ENCODE data around the gene PPP1R13L.

DNA sequence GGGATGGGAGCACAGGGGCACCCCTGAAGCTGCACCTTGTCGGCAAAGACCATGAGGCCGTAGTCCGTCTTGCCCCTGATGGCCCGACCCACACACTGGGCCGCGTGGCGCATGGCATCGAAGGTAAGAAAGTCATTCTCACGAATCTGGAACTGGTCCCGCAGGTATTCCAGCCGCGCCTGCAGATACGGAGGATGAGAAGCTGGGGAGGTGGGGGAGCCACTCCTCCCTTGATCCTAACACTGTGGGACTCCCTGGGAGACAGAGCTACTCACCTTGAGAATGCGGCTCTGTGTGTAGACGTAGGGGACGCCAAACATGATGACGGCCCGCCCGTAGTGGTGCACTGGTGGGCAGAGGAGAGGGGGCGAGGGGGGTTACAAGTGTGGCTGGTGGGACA is 52.4 kb downstream of the PPP1R13L start:
- TF ChIP-seq, protein P1, sequence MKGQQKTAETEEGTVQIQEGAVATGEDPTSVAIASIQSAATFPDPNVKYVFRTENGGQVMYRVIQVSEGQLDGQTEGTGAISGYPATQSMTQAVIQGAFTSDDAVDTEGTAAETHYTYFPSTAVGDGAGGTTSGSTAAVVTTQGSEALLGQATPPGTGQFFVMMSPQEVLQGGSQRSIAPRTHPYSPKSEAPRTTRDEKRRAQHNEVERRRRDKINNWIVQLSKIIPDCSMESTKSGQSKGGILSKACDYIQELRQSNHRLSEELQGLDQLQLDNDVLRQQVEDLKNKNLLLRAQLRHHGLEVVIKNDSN (CRISPR knock-in tag; IDR thresholded peaks at IDR 0.05), result no peak
- TF ChIP-seq, protein P2, sequence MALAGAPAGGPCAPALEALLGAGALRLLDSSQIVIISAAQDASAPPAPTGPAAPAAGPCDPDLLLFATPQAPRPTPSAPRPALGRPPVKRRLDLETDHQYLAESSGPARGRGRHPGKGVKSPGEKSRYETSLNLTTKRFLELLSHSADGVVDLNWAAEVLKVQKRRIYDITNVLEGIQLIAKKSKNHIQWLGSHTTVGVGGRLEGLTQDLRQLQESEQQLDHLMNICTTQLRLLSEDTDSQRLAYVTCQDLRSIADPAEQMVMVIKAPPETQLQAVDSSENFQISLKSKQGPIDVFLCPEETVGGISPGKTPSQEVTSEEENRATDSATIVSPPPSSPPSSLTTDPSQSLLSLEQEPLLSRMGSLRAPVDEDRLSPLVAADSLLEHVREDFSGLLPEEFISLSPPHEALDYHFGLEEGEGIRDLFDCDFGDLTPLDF (CRISPR knock-in tag; IDR thresholded peaks at IDR 0.05), result no peak
- TF ChIP-seq, protein P3, sequence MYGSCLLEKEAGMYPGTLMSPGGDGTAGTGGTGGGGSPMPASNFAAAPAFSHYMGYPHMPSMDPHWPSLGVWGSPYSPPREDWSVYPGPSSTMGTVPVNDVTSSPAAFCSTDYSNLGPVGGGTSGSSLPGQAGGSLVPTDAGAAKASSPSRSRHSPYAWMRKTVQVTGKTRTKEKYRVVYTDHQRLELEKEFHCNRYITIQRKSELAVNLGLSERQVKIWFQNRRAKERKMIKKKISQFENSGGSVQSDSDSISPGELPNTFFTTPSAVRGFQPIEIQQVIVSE (CRISPR knock-in tag; IDR thresholded peaks at IDR 0.05; ENCODE audit: borderline replicate concordance), result no peak
- no peak for TF ChIP-seq FOXK1 (CRISPR knock-in tag; IDR thresholded peaks at IDR 0.05)
- TF ChIP-seq NR2C2 (CRISPR knock-in tag; IDR thresholded peaks at IDR 0.05), result no peak
- TF ChIP-seq, protein P4, sequence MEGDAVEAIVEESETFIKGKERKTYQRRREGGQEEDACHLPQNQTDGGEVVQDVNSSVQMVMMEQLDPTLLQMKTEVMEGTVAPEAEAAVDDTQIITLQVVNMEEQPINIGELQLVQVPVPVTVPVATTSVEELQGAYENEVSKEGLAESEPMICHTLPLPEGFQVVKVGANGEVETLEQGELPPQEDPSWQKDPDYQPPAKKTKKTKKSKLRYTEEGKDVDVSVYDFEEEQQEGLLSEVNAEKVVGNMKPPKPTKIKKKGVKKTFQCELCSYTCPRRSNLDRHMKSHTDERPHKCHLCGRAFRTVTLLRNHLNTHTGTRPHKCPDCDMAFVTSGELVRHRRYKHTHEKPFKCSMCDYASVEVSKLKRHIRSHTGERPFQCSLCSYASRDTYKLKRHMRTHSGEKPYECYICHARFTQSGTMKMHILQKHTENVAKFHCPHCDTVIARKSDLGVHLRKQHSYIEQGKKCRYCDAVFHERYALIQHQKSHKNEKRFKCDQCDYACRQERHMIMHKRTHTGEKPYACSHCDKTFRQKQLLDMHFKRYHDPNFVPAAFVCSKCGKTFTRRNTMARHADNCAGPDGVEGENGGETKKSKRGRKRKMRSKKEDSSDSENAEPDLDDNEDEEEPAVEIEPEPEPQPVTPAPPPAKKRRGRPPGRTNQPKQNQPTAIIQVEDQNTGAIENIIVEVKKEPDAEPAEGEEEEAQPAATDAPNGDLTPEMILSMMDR (IDR thresholded peaks at IDR 0.05), result no peak
- no peak for TF ChIP-seq SOX15 (CRISPR knock-in tag; IDR thresholded peaks at IDR 0.05)
- no peak for TF ChIP-seq ZNF232 (CRISPR knock-in tag; IDR thresholded peaks at IDR 0.05)
- TF ChIP-seq, protein P5, sequence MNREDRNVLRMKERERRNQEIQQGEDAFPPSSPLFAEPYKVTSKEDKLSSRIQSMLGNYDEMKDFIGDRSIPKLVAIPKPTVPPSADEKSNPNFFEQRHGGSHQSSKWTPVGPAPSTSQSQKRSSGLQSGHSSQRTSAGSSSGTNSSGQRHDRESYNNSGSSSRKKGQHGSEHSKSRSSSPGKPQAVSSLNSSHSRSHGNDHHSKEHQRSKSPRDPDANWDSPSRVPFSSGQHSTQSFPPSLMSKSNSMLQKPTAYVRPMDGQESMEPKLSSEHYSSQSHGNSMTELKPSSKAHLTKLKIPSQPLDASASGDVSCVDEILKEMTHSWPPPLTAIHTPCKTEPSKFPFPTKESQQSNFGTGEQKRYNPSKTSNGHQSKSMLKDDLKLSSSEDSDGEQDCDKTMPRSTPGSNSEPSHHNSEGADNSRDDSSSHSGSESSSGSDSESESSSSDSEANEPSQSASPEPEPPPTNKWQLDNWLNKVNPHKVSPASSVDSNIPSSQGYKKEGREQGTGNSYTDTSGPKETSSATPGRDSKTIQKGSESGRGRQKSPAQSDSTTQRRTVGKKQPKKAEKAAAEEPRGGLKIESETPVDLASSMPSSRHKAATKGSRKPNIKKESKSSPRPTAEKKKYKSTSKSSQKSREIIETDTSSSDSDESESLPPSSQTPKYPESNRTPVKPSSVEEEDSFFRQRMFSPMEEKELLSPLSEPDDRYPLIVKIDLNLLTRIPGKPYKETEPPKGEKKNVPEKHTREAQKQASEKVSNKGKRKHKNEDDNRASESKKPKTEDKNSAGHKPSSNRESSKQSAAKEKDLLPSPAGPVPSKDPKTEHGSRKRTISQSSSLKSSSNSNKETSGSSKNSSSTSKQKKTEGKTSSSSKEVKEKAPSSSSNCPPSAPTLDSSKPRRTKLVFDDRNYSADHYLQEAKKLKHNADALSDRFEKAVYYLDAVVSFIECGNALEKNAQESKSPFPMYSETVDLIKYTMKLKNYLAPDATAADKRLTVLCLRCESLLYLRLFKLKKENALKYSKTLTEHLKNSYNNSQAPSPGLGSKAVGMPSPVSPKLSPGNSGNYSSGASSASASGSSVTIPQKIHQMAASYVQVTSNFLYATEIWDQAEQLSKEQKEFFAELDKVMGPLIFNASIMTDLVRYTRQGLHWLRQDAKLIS (CRISPR knock-in tag; IDR thresholded peaks at IDR 0.05; ENCODE audit: borderline replicate concordance), result no peak
- TF ChIP-seq NFE2L1 (CRISPR knock-in tag; IDR thresholded peaks at IDR 0.05), result no peak
- no peak for TF ChIP-seq ZBTB21 (CRISPR knock-in tag; IDR thresholded peaks at IDR 0.05; ENCODE audit: borderline replicate concordance)
- TF ChIP-seq, protein P6, sequence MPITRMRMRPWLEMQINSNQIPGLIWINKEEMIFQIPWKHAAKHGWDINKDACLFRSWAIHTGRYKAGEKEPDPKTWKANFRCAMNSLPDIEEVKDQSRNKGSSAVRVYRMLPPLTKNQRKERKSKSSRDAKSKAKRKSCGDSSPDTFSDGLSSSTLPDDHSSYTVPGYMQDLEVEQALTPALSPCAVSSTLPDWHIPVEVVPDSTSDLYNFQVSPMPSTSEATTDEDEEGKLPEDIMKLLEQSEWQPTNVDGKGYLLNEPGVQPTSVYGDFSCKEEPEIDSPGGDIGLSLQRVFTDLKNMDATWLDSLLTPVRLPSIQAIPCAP (CRISPR knock-in tag; IDR thresholded peaks at IDR 0.05), result no peak
- TF ChIP-seq, protein P7, sequence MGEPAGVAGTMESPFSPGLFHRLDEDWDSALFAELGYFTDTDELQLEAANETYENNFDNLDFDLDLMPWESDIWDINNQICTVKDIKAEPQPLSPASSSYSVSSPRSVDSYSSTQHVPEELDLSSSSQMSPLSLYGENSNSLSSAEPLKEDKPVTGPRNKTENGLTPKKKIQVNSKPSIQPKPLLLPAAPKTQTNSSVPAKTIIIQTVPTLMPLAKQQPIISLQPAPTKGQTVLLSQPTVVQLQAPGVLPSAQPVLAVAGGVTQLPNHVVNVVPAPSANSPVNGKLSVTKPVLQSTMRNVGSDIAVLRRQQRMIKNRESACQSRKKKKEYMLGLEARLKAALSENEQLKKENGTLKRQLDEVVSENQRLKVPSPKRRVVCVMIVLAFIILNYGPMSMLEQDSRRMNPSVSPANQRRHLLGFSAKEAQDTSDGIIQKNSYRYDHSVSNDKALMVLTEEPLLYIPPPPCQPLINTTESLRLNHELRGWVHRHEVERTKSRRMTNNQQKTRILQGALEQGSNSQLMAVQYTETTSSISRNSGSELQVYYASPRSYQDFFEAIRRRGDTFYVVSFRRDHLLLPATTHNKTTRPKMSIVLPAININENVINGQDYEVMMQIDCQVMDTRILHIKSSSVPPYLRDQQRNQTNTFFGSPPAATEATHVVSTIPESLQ (CRISPR knock-in tag; IDR thresholded peaks at IDR 0.05), result no peak

Data from WTC11 (cell line).